ENCODE data around the gene BICDL2.

Gene BICDL2

DNA sequence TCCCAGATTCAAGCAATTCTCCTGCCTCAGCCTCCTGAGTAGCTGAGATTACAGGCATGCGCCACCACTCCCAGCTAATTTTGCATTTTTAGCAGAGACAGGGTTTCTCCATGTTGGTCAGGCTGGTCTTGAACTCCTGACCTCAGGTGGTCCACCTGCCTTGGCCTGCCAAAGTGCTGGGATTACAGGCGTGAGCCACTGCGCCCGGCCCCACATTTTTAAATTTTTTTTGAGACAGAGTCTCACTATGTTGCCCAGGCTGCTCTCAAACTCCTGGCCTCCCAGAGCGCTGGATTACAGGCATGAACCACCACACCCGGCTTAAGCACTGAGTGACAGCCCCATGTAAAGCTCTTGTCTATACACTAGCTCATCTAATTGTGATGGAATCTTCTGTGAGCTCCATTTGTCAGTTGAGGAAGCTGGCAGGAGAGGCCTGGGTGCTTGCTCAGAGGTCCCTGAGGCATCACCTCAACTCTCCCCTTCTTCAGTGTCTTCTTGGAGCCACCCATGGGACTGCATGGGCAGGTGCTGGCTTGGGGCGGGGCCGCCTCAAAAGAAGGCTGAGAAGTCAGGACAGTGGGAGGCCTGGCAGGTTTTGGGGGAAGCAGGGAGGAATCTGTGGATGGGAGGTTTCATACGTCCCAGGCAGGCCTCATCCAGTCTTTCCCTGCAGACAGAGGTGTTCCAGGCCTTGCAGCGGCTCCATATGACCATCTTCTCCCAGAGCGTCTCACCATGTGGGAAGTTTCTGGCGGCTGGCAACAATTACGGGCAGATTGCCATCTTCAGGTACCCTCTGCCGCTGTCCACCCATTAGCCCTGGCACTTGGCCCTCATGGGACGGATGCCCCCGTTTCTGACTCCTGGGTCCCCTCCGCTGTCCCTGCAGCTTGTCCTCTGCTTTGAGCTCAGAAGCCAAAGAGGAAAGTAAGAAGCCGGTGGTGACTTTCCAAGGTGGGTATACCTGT, 11.4 kb downstream of the BICDL2 start:
- DNase-seq (ENCODE audit: low read depth in 2 of 2): no peak

DNA sequence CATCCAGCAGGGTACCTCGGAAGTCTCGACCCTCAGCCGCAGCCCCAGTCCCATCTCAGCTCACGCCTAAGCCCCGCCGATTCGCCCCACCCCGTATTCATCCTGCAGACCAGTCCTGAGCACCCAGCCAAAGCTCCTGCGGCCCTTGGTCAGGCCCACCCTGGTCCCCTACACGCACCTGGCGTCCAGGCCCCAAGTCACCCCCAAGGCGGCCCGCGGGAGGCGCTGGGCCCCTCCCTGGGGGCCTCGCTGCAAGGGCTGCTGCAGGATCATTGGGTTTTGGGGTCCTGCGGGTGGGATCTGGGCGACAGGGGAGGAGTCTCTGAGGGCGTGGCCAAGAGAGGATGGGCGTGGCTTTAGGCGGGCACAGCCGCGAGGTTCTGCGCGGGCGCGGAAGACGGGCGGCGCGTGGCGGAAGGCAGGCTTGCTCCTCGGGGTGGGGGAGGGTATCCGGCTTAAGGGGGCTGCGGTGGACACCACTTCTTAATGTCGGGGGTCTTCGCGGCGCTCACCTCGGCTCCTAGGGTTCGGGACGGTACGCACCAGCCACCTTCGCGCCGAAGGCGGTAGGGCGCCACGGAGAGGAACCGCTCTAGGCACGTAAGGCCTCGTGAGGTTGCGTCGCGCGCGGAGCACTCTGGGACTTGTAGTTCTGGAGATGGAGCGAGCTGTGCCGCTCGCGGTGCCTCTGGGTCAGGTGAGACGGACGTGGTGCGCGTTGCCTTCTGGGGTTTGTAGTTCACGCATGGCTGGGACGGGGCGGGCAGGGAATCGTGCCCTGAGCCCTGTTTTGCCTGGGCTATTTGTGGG, 12.9 kb downstream of the BICDL2 start, which contains the start of the genes HCFC1R1 and THOC6:
Gene HCFC1R1, minus strand, starts transcription at position 274 of the 810 bp plus-strand sequence. Its CDS starts 1 bp downstream, at position 273.
Gene THOC6, plus strand, starts transcription at position 367 of the 810 bp plus-strand sequence. Its CDS starts 292 bp downstream, at position 659.
- DNase-seq (ENCODE audit: low read depth in 2 of 2): peak; percentile 91 to 96

DNA sequence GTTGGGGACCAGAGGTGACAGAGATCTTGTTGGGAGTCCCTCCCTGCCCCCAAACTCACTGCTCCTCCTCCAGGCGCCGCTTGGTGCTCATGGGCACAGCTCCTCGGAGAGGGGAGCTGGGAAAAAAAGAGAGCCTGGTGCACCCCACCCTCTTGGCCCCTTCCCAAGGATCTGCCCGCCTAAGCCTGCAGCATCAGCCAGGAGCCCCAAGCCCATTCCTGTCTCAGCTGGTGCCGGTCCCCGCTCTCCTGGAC, 13.4 kb downstream of the BICDL2 start:
- DNase-seq (ENCODE audit: low read depth in 2 of 2): no peak

DNA sequence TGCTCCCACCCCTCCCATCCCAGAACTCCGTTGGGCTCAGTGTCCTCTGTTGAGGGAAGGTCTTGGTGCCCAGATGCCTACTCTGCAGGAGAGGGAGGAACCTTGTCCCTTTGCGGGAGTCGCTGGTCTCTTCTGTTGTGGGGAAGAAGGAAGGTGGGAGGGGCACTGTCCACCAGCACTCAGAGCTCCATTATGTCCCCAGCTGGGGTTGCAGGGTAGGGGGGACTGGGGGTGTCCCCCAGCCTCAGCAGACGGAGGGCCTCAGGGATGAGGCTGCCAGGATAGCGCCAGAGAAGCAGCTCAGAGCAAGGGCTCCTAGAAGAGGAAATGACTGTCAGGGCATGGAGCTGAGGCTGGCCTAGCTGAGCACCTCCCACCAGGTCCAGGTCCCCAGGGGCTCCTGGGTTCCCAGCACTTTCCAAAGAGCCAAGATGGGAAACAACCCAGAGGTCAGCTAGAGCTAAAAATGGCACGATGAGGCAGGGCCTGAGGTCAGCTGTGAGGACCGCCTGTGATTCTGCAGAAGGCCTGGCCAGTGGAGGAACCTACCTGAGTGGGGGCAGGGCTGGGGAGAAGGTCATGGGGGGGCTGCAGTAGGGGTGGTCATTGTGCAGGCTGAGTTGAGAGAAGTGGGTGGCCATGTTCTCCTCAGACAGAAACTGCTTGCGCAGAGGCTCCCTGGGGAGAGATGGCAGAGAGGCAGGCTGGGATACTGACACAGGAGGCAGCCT, 13.9 kb downstream of the BICDL2 start:
- DNase-seq (ENCODE audit: low read depth in 2 of 2): no peak

DNA sequence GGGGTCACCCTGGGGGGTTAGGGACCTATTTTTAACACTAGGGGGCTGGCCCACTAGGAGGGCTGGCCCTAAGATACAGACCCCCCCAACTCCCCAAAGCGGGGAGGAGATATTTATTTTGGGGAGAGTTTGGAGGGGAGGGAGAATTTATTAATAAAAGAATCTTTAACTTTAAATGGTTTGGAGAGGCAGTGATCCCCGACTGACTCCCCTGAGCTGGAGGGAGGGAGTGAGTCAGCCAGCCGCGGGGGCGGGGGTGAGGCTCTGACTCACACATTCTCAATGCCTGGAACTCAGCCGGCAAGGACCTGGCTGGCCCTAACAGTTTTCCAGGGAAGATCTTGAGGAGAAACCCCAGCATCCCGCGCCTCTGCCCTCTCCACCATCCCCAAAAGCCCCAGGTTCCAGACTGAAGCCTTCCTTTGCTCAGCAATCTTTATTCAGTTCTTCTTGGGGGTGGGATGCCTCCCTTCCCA, 14.5 kb downstream of the BICDL2 start:
- peak; percentile 84 to 87 for DNase-seq (ENCODE audit: low read depth in 2 of 2)

DNA sequence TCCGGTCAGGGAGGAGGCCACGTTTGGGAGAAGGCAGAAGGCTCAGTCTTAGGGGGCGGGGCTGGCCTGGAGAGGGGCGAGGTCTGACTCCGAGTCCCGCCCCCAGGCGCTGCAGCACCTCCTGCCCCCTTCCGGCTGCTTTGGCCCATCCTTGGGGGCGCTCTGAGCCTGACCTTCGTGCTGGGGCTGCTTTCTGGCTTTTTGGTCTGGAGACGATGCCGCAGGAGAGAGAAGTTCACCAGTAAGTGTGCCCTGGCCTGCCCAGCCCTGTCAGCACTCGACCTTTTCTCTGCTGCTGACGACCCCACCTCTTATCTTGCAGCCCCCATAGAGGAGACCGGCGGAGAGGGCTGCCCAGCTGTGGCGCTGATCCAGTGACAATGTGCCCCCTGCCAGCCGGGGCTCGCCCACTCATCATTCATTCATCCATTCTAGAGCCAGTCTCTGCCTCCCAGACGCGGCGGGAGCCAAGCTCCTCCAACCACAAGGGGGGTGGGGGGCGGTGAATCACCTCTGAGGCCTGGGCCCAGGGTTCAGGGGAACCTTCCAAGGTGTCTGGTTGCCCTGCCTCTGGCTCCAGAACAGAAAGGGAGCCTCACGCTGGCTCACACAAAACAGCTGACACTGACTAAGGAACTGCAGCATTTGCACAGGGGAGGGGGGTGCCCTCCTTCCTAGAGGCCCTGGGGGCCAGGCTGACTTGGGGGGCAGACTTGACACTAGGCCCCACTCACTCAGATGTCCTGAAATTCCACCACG, 15.1 kb downstream of the BICDL2 start:
- peak; percentile 80 to 84 for DNase-seq (ENCODE audit: low read depth in 2 of 2)

DNA sequence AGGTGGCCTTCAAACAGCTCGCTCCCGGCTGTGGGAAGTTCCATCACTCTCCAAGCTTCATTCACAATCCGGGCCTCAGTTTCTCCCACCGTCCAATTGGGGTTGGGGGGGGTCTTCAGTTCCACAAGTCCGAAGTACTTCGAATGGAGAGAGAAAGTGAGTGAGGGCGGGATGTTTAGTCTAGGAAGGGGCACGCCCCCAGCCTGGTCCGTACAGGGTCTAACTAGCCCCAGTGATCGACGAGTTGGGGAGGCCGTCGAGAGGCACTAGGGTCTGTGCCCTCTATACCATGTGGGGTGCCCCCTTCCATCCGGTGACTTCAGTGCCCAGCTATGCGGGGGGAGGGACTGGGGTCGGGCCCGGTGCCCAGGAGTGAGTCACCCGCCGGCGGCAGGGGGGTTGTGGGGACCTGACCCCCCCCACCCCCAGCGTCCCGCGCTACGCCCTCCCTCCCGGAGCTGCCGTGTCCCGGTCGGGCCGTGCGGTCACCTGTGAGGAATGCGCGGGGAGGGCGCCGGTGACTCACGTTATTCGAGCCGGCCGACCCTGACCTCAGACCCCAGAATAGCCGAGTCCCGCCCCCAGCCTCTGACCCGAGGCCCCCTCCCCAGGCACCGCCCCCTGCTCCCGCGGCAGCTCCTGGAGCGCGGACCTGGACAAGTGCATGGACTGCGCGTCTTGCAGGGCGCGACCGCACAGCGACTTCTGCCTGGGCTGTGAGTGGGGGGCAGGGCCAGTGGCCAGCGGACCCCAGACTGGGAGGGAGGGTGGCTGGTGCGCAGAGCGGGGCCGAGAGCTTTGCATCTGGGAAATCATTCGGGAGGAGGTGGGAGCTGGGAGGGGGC, 15.9 kb downstream of the BICDL2 start:
- peak in 1 of 2 donors; percentile 32 for DNase-seq (ENCODE audit: low read depth in 2 of 2)

DNA sequence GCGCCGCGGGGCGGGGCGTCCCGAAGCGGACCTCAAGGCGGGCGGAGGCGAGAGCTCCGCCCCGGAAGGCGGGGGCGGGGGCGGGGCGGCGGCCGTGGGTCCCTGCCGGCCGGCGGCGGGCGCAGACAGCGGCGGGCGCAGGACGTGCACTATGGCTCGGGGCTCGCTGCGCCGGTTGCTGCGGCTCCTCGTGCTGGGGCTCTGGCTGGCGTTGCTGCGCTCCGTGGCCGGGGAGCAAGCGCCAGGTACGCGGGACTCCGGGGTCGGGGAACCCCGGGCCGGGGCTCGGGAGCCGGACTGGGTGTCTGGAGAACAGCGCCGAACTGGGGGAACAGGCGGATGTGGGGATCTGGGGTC, 16.5 kb downstream of the BICDL2 start, which contains the start of gene TNFRSF12A:
Gene TNFRSF12A, plus strand, starts transcription at position 122 of the 357 bp plus-strand sequence. Its CDS starts 30 bp downstream, at position 152.
- peak; percentile 63 to 66 for DNase-seq (ENCODE audit: low read depth in 2 of 2)

DNA sequence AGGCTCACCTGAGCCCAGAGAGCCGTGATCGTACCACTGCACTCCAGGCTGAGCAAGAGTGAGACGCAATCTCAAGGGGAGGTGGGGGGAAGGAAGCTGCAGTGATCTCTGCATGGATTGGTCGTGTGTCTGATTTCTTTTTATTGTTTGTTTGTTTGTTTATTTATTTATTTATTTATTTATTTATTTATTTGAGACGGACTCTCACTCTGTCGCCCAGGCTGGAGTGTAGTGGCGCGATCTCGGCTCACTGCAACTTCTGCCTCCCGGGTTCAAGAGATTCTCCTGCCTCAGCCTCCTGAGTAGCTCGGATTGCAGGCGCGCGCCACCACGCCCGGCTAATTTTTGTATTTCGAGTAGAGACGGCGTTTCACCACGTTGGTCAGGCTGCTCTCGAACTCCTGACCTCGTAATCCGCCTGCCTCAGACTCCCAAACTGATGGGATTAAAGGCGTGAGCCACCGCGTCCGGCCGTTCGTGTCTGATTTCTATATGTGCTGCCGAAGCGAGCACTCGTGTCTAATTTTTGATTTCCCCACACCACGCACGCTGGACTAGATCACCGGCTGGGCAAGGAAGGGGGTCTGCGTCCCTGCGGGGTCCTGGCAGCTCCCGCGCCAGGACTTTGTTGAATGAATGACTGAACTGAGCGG, 17.0 kb downstream of the BICDL2 start:
- no peak for DNase-seq (ENCODE audit: low read depth in 2 of 2)

DNA sequence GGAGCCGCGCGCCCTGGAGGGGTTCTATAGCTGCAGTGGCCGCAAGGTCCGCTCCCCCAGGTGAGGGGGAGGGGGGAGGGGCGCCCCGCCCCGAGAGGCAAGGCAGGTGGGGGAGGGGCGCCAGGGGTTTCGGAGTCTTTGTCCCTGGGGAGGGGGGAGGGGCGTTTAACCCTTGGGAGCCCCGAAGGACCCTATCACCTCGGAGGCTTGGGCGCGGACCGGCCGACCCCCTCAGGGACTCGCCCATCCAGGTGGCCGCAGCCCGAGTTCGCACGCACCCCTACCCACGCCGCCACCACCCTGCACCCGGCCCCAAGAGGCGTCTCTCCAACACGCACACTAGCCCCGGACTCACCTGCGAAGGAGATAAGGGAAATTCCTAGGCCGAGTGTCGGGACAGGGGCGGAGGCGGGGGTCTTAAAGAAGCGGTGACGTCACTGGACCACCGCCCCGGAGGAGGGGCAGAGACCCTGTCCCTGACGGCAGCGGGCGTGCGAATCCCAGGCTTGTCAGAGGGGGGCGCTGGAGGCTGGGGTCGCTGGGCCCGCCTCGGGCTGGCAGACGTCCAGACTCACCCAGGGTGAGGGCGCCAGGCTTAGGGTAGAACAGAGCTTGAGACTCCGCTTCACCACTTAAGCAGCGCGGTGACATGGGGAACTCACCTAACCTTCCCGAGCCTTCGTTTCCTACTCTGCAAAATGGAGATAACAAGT, 18.8 kb downstream of the BICDL2 start, which contains the start of gene CLDN6:
Gene CLDN6, minus strand, starts transcription at position 390 of the 713 bp plus-strand sequence. CDS start 2,162 bp downstream, outside the sequence.
- no peak for DNase-seq (ENCODE audit: low read depth in 2 of 2)

DNA sequence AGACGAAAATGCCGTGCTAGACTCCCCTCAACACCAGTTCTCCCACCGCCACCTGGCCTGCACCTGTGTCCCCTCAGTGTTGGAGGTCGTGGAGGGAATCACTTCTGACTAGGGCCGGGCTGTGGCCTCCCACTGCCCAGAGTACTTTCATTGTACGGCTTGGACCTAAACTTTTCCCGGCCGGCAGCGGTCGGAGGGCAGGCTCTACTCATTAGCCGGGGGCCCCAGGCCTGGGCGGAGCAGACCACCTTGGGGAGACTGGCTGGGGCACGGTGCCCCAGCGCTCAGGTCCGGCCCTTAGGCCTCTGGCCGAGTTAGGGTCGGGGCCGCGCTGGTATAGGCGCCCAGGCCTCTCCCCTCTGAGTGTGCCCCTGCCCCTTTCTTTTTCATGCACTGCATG, 19.4 kb downstream of the BICDL2 start:
- DNase-seq (ENCODE audit: low read depth in 2 of 2): no peak

DNA sequence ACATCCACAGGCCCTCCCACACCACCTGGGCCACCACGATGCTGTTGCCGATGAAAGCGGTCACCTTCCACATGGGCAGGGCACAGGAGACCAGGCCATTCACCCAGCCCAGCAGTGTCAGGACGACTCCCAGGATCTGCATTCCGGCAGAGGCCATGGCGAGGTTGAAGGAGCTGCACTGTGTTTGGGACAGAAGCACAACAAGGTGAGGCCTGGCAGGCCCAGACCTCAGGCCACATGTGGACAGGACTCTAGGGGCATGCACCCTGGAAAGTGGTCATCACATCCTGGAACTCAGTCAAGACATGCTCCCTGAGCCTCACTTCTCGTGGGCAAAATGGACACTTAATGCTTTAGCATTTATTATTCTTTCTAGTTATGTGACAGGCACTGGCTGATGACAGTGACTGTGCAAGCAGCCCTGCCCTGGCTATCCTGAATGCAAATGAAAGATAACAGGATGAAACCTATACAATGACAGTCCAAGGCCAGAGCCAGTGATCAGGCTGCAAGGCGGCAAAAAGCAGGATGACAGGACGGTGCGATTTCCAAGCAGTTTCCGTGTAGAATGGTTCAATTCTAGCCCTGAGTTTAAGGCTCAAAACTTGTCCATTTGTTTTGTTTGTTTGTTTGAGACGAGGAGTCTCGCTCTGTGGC, 20.8 kb downstream of the BICDL2 start:
- no peak for DNase-seq (ENCODE audit: low read depth in 2 of 2)

DNA sequence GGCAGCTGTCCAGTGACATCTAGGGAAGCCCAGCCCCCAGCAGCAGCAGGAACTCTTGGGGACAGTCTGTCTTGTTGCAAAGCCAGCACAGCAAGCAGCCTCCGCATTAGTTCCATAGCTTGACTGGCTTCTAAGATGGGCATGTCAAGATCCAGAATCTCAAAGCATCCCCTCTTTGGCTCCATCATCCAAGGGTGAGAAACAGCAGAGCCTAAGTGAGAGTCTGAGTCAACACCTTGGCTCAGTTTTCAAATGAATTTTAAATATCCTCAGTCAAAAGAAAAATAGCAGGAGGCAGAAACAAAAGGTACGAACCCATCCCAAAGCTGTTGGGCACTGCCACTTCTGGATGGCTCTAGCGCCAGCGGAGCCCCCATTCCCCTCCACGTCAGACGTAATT, 21.8 kb downstream of the BICDL2 start:
- no peak for DNase-seq (ENCODE audit: low read depth in 2 of 2)

DNA sequence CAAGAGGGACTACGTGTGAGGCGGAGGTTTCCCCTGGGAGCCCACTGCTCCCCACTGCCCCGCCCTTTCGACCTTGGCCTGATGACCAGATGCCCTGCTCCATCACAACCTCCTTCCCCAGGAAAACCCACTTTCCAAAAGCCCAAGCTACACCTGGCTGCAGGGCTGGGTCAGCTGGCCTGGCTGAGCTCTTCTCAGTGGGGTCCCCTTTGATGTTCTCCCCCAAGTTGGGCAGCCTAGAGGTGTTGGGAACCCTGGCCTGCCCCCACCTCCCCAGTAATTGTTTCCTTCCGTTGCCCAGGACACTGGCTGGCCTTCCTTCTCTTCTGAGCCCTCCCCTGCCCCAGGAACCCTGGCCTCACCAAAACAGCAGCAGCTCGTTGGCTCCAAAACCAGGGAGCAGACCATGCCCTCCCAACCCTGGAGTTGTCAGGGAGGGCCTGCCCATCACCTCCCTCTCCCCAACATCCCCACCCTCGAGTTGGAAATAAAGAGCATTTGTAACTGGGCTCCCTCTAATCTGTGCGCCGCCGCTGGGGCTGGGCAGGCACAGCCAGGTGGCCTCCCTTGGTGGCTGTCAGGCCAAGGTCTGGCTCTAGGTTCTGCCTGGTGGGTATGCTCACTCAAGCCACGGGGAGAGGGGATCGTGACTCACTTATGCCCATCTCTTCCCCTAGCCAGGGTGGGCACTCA, 22.6 kb downstream of the BICDL2 start:
- DNase-seq (ENCODE audit: low read depth in 2 of 2): no peak

DNA sequence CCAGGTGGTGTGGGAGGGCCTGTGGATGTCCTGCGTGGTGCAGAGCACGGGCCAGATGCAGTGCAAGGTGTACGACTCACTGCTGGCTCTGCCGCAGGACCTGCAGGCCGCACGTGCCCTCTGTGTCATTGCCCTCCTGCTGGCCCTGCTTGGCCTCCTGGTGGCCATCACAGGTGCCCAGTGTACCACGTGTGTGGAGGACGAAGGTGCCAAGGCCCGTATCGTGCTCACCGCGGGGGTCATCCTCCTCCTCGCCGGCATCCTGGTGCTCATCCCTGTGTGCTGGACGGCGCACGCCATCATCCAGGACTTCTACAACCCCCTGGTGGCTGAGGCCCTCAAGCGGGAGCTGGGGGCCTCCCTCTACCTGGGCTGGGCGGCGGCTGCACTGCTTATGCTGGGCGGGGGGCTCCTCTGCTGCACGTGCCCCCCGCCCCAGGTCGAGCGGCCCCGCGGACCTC, 23.2 kb downstream of the BICDL2 start:
- no peak for DNase-seq (ENCODE audit: low read depth in 2 of 2)

DNA sequence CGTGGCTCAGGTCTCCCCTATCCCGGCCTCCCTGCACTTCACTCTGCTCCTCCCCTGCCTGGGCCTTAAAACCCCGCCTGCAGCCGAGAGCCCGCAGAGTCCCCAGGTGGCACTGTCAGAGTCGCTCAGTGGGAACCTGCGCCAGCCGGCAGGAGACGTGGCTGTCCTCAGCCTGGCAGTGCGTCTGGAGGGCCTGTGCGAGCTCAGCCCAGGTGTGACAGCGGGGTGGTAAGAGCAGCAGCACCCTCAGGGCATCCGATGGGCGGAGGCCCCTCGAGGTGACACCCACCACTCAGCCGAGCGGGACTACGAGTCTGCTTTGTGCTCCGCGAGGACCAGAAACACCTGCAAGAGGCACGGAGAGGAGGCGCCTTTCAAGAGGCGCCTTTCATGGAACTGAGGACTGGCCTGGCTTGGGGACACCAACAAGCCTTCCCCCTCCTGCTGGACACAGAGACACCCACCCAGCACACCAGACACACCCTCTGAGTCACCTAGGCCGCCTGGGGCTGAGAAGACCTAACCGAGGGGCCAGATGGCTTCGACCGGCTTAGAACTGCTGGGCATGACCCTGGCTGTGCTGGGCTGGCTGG, 23.8 kb downstream of the BICDL2 start, which contains the start of gene CLDN9:
Gene CLDN9, plus strand, starts transcription at position 96 of the 593 bp plus-strand sequence. Its CDS starts 440 bp downstream, at position 536.
- no peak for DNase-seq (ENCODE audit: low read depth in 2 of 2)

DNA sequence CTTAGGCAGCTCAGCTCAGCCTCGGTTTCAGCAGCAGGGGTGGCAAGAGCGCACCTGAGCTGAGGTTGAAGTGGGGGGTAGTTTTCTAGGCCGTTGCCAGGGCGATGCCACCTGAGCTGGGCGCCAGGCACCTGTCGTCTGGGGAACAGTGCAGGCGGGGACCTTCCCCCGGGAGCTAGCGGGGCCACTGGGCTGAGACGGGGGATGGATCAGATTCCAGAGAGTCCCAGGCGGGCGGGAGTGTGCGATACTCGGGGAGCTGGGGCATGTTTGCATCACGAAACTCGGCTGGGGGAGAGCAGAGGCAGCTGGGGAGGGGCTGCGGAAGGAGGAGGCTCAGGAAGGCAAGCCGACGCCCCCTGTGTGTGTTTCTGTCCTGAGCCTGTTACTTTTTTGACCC, 24.5 kb downstream of the BICDL2 start:
- DNase-seq (ENCODE audit: low read depth in 2 of 2): no peak

All from stimulated activated CD8-positive, alpha-beta memory T cell treated with anti-CD3 and anti-CD28 coated beads, Interleukin-2, amount 100 ng/mL, for 48 hours (primary cell).